Esophagus muscularis mucosa (tissue), 3 donors: ENCODE data around the gene ANTKMT.

ENCODE experiments used
- POLR2AphosphoS5 ChIP-seq, 2 donors: sonication (generic); formaldehyde crosslinking; IDR thresholded peaks; one replicate each; pipeline ENCODE4 v1.6.1; 2017; ENCODE audit warnings: antibody characterized with exemption in 2 of 2
- TF ChIP-seq, protein P1 (sequence below), 3 experiments: fragments of 200-600 bp in 2 of 3; fragments of 450-650 bp in 1 of 3; sonication (generic) in 2 of 3; IDR thresholded peaks; one replicate each; pipeline ENCODE4 v1.5.1; 2017 to 2019; ENCODE audit warnings: antibody characterized with exemption in 3 of 3, mild to moderate bottlenecking in 2 of 3, moderate library complexity in 1 of 3

DNA sequence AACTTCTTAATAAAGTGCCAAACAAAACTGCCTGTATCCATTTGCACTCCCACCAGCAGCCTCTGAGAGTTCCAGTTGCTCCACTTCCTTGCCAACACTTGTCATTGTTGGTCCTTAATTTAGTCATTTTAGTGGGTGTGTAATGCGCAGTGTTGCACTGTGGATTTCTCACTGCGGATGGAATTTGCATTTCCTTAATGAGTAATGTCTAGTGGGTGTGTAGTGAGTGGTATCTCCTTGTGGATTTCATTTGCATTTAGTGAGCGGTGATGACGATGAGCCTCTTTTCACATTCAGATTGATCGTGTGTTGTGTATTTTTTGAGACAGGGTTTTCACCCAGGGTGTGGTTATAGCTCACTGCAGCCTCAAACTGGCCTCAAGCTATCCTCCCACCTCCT lies 35.5 kb downstream of the ANTKMT start:
- no peak for TF ChIP-seq POLR2AphosphoS5 (IDR thresholded peaks at IDR 0.05)
- TF ChIP-seq, protein P1, sequence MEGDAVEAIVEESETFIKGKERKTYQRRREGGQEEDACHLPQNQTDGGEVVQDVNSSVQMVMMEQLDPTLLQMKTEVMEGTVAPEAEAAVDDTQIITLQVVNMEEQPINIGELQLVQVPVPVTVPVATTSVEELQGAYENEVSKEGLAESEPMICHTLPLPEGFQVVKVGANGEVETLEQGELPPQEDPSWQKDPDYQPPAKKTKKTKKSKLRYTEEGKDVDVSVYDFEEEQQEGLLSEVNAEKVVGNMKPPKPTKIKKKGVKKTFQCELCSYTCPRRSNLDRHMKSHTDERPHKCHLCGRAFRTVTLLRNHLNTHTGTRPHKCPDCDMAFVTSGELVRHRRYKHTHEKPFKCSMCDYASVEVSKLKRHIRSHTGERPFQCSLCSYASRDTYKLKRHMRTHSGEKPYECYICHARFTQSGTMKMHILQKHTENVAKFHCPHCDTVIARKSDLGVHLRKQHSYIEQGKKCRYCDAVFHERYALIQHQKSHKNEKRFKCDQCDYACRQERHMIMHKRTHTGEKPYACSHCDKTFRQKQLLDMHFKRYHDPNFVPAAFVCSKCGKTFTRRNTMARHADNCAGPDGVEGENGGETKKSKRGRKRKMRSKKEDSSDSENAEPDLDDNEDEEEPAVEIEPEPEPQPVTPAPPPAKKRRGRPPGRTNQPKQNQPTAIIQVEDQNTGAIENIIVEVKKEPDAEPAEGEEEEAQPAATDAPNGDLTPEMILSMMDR (IDR thresholded peaks at IDR 0.05) = no peak
